B cell (primary cell): ENCODE measurements around the gene RARRES2.

ENCODE experiments used
- EZH2 ChIP-seq: IDR thresholded peaks from 2 replicates; pipeline ENCODE4 v1.6.1; 2012; ENCODE audit warnings: borderline replicate concordance, low read depth, mild to moderate bottlenecking, moderate library complexity, low read length; ENCODE audit not compliant: insufficient read depth, poor library complexity, severe bottlenecking
- TF ChIP-seq, protein P1 (sequence below): fragments of 200-600 bp; IDR thresholded peaks from one replicate; pipeline ENCODE4 v1.8.0; 2022; ENCODE audit warnings: antibody characterized with exemption, mild to moderate bottlenecking

GRCh38 chr7:150311711-150312110, 29.7 kb downstream of the RARRES2 start:
- TF ChIP-seq, protein P1, sequence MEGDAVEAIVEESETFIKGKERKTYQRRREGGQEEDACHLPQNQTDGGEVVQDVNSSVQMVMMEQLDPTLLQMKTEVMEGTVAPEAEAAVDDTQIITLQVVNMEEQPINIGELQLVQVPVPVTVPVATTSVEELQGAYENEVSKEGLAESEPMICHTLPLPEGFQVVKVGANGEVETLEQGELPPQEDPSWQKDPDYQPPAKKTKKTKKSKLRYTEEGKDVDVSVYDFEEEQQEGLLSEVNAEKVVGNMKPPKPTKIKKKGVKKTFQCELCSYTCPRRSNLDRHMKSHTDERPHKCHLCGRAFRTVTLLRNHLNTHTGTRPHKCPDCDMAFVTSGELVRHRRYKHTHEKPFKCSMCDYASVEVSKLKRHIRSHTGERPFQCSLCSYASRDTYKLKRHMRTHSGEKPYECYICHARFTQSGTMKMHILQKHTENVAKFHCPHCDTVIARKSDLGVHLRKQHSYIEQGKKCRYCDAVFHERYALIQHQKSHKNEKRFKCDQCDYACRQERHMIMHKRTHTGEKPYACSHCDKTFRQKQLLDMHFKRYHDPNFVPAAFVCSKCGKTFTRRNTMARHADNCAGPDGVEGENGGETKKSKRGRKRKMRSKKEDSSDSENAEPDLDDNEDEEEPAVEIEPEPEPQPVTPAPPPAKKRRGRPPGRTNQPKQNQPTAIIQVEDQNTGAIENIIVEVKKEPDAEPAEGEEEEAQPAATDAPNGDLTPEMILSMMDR: no peak
- TF ChIP-seq EZH2: no peak
